CD8-positive, alpha-beta memory T cell (primary cell): ENCODE results near the gene TBC1D17. TPM values are rescaled to one million over a fixed set of nuclear protein-coding genes. Genes with fewer than 3 reads are reported as not detected.
A peak's percentile ranks its signal among the peaks of the same experiment; 100 is the strongest.

Experiments used
- CTCF ChIA-PET: fragments of 350-600 bp; sonication (Branson Sonifier 250); formaldehyde crosslinking; loops from one replicate; lab custom pipeline; 2021; ENCODE audit warnings: antibody characterized with exemption; lab: Charles Lee
- POLR2A ChIA-PET: fragments of 350-600 bp; sonication (Branson Sonifier 250); formaldehyde crosslinking; loops from one replicate; lab custom pipeline; 2021; ENCODE audit warnings: antibody characterized with exemption; lab: Charles Lee
- DNase-seq, 5 donors: peaks; one replicate each; pipeline versions ENCODE4 v3.0.0 to v3.0.0-alpha.2; 2020 to 2022; ENCODE audit warnings: mixed read lengths in 1 of 5
- H3K27ac ChIP-seq: one replicate; pipeline ENCODE4 v1.7.0; 2013; ENCODE audit warnings: low read depth, mild to moderate bottlenecking, low read length, moderate library complexity
- H3K27me3 ChIP-seq: 2 replicates; pipeline ENCODE4 v1.7.0; 2013; ENCODE audit warnings: low read length, mild to moderate bottlenecking; ENCODE audit not compliant: insufficient read depth, poor library complexity, severe bottlenecking
- H3K36me3 ChIP-seq: 2 replicates; pipeline ENCODE4 v1.7.0; 2013; ENCODE audit warnings: mild to moderate bottlenecking, low read length, moderate library complexity; ENCODE audit not compliant: insufficient read depth
- H3K4me1 ChIP-seq: 2 replicates; pipeline ENCODE4 v1.7.0; 2013; ENCODE audit warnings: mild to moderate bottlenecking, low read length, moderate library complexity; ENCODE audit not compliant: insufficient read depth
- H3K4me3 ChIP-seq: 2 replicates; pipeline ENCODE4 v1.7.0; 2013; ENCODE audit warnings: mild to moderate bottlenecking, low read length
- H3K9me3 ChIP-seq: 2 replicates; pipeline ENCODE4 v1.7.0; 2013; ENCODE audit warnings: mild to moderate bottlenecking, low read length
- H3K27ac Mint-ChIP-seq, 8 donors: one replicate each; pipeline ENCODE4 v1.8.0; 2020 to 2021; ENCODE audit warnings: mixed read lengths in 8 of 8, mild to moderate bottlenecking in 6 of 8, inconsistent platforms in 3 of 8, moderate library complexity in 3 of 8
- H3K27me3 Mint-ChIP-seq, 2 donors: one replicate each; pipeline ENCODE4 v1.8.0; 2020 to 2021; ENCODE audit warnings: mixed read lengths in 2 of 2, mild to moderate bottlenecking in 1 of 2, moderate library complexity in 1 of 2
- H3K36me3 Mint-ChIP-seq, 3 donors: one replicate each; pipeline ENCODE4 v1.8.0; 2020 to 2021; ENCODE audit warnings: mixed read lengths in 3 of 3, inconsistent platforms in 1 of 3, mild to moderate bottlenecking in 1 of 3
- H3K4me1 Mint-ChIP-seq, 3 donors: one replicate each; pipeline ENCODE4 v1.8.0; 2020 to 2021; ENCODE audit warnings: mixed read lengths in 3 of 3, inconsistent platforms in 1 of 3, mild to moderate bottlenecking in 1 of 3
- H3K4me3 Mint-ChIP-seq, 7 donors: one replicate each; pipeline ENCODE4 v1.8.0; 2020 to 2021; ENCODE audit warnings: mixed read lengths in 7 of 7, mild to moderate bottlenecking in 6 of 7, moderate library complexity in 4 of 7, inconsistent platforms in 2 of 7
- H3K9me3 Mint-ChIP-seq, 5 donors: one replicate each; pipeline ENCODE4 v1.8.0; 2020 to 2022; ENCODE audit warnings: mixed read lengths in 5 of 5, mild to moderate bottlenecking in 3 of 5, moderate library complexity in 2 of 5, inconsistent platforms in 1 of 5
- polyA plus RNA-seq: library from polyadenylated mRNA; unstranded; fragments of 300-500 nt; fragmentation: Illumina TruSeq; gene quantifications from one replicate; pipeline ENCODE4 v1.2.3, GENCODE V29; 2021
- total RNA-seq, 2 experiments: library from RNA; stranded (reverse); gene quantifications; one replicate each; pipeline ENCODE4 v1.2.3, GENCODE V29; 2021

Gene TBC1D17
- total and polyA plus RNA-seq, 3 experiments from 2014 or later, result 16.8 to 33.5 (median 31.7) TPM

DNA sequence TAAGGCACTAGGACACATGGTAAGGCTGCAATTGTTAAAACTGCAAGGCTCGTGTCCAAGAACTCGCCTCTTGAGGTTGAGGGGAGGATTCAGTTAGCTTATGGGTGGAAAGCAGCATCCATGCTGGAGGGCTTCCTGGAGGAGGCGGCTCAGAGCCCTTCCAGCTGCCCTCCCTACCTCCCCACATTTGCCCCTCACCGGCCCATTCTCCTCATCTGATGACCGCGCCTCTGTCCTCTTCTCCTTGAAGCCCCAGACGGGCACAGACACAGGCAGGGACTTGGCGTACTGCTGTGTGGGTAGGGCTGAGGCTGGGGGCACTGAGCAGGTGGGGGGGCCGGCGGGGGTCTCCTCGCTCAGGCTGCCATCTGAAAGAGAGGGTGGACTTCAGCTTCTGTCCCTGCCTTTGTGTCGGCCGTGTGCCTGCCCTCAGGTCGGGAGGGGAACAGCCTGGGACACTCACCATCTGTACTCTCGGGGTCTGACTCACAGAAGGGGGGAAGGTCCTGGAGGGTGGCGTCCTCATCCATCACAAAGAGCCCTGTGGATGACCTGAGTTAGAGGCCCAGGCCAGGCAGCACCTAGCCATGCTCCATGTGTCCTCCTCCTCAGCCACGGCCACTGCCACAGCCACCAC lies 6.0 kb upstream of the TBC1D17 start:
- Mint-ChIP-seq H3K9me3 (peaks cover 0 to 3% (median 0%) of the 10 kb centered on the region in 5 donors), H3K36me3 (peaks cover 0 to 15% (median 0%) of the 10 kb centered on the region in 3 donors), H3K4me3 (peak overlapping the region in 4 of 7 donors; percentile 20 to 55 (median 36)), H3K27me3 (peaks cover 0 to 4% of the 10 kb centered on the region in 2 donors), H3K27ac (peak overlapping the region in 5 of 8 donors; percentile 29 to 93 (median 68)), H3K4me1 (peaks cover 24 to 33% (median 27%) of the 10 kb centered on the region in 3 donors)
- peak in 1 of 5 donors; percentile 45 for DNase-seq
- Histone ChIP-seq H3K4me3 (no peak overlapping the region), H3K27me3 (no peaks in the 10 kb centered on the region), H3K36me3 (no peaks in the 10 kb centered on the region), H3K27ac (no peak overlapping the region), H3K9me3 (no peaks in the 10 kb centered on the region), H3K4me1 (peaks cover 41% of the 10 kb centered on the region)
- ChIA-PET POLR2A (interaction anchor here (0.6 kb wide), 1 partner anchor 192 kb away, joined by 3 read pairs; no protein-coding TSS in a partner anchor), CTCF (no interaction called here)

DNA sequence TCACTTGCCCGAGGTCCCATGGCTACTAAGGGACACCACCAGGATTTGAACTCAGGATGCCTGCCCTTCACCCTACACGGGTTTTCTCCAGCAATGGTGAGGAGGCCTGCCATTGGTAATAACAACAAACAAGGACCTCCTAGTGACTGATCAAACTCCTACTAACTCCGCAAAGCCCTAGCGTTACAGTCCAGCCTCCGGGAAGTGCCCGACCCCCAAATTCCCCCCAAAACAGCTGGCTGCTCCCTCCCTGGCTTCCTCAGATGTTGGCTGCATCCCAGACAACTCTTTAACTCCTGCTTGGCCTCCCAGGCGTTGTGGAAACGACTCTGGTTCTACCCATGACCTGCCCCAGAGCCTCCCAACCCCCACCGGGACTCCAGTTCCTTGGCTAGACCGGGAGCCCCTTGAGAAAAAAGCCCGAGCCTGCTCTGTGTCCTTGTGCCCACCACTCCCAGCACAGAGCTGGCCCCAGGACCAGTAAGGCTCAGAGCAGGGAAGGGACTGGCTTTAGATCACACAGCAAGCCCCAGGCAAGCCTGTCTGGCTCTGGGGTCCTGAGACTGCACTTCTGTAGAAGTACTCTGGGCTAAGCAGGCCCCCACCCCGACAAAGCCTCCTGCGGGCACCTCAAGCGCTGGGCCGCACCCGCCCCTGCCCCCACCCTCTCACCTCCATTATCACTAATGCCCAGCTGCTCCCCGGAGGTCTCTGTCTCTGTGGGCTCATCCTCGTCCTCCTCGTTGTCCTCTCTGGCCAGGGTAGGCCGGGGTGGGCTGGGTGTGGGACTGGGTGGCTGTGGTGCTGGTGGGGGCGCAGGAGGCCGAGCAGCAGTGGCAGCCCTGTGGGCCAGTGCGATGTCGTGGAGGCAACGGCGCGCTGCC lies 5.0 kb upstream of the TBC1D17 start:
- H3K4me3 ChIP-seq, result no peak overlapping the region
- Mint-ChIP-seq H3K27me3 (peaks cover 0 to 3% of the 10 kb centered on the region in 2 donors), H3K4me1 (peaks cover 18 to 27% (median 24%) of the 10 kb centered on the region in 3 donors), H3K4me3 (peak overlapping the region in 5 of 7 donors; percentile 20 to 69 (median 39)), H3K36me3 (peaks cover 0 to 8% (median 0%) of the 10 kb centered on the region in 3 donors), H3K9me3 (peaks cover 0 to 3% (median 0%) of the 10 kb centered on the region in 5 donors), H3K27ac (peak overlapping the region in 3 of 8 donors; percentile 10 to 73 (median 72))
- peaks cover 36% of the 10 kb centered on the region for H3K4me1 ChIP-seq
- POLR2A ChIA-PET, result no interaction called here
- H3K36me3 ChIP-seq, result no peaks in the 10 kb centered on the region
- H3K27me3 ChIP-seq, result no peaks in the 10 kb centered on the region
- DNase-seq, result no peak
- CTCF ChIA-PET, result no interaction called here
- H3K27ac ChIP-seq, result no peak overlapping the region
- no peaks in the 10 kb centered on the region for H3K9me3 ChIP-seq

DNA sequence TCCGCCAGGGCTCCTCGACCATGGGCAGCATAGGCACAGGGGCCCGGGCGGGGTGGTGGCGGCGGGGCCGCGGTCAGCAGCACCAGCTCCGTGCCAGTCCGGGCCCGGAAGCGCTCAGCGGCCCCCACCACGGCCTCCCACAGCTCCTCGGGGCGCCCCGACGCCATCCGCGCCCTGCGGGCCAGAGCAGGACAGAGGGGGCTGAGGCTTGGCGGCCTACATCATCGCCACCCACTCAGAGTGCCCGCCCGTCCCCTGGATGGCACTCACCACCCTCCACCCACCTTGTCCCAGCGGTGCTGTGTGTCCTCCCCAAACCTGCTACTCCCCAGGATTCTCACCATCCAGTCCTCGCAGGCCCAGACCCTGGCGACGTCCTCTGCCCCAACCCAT lies 4.4 kb upstream of the TBC1D17 start:
- CTCF ChIA-PET, result no interaction called here
- peaks cover 0 to 8% (median 2%) of the 10 kb centered on the region in 3 donors for H3K36me3 Mint-ChIP-seq
- Histone ChIP-seq H3K27ac (no peak overlapping the region), H3K36me3 (no peaks in the 10 kb centered on the region), H3K9me3 (no peaks in the 10 kb centered on the region), H3K4me3 (no peak overlapping the region), H3K27me3 (no peaks in the 10 kb centered on the region), H3K4me1 (peaks cover 32% of the 10 kb centered on the region)
- no peak overlapping the region for H3K4me3 Mint-ChIP-seq
- peaks cover 0 to 1% of the 10 kb centered on the region in 2 donors for H3K27me3 Mint-ChIP-seq
- H3K27ac Mint-ChIP-seq, result no peak overlapping the region
- H3K4me1 Mint-ChIP-seq, result peaks cover 18 to 31% (median 27%) of the 10 kb centered on the region in 3 donors
- POLR2A ChIA-PET, result no interaction called here
- no peak for DNase-seq
- H3K9me3 Mint-ChIP-seq, result peaks cover 0 to 3% (median 0%) of the 10 kb centered on the region in 5 donors

DNA sequence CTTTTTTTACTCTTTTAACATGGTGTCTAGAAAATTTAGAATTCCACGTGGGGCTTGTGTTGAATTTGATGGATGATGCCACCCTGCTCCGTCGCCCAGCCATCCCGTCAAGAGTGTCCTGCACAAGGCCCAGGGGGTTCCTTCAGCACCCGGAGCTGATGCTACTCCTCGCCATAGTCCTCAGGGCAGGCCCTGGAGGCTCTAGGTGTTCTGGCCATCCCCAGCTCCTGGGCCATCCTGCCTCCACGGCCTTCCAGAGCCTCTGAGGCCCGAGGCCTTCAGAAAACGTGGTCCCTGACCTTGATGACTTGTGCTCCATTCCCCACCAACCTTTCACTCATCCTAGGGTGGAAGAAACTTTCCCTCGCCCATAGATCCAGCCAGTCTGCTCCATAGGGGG lies 3.7 kb upstream of the TBC1D17 start:
- CTCF ChIA-PET, result no interaction called here

DNA sequence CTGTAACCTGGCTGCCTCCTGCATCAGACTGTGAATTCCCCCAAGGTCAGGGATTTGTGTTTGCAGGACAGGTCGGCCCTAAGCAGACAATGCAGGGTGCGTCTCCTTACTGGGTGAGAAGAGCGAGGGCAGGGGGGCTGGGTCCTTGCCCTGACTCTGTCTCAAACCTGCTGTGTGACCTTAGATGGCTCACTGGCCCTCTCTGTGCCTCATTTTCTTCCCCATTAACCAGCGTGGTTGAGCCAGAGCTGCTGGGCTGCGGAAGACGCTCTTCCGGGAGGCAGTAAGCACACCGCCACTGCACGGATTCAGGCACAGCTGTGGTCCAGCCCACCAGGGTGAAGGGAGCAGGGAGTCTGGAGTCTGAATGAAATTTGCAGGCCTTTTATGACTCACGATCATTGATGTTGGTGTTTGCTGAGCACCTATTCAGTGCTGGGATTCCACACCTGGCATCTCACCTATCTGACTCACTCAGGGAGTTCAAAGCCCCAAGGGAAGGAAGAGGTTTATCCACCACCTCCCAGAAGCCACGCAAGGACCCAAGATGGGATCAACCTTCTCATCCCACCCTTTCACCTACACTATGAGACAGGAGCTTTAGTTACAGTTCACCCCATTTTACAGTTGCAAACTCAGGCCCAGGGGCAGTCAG lies 2.9 kb upstream of the TBC1D17 start:
- no peaks in the 10 kb centered on the region for H3K36me3 ChIP-seq
- H3K27me3 Mint-ChIP-seq, result peaks cover 0 to 3% of the 10 kb centered on the region in 2 donors
- no peaks in the 10 kb centered on the region for H3K9me3 ChIP-seq
- H3K9me3 Mint-ChIP-seq, result no peaks in the 10 kb centered on the region
- peaks cover 0 to 18% (median 4%) of the 10 kb centered on the region in 3 donors for H3K36me3 Mint-ChIP-seq
- POLR2A ChIA-PET, result interaction anchor here (0.5 kb wide), 1 partner anchor 27 kb away, joined by 4 read pairs; no protein-coding TSS in a partner anchor
- peak overlapping the region in 5 of 8 donors; percentile 40 to 84 (median 61) for H3K27ac Mint-ChIP-seq
- H3K4me1 Mint-ChIP-seq, result peaks cover 25 to 45% (median 38%) of the 10 kb centered on the region in 3 donors
- DNase-seq, result no peak
- no peaks in the 10 kb centered on the region for H3K27me3 ChIP-seq
- peak overlapping the region in 3 of 7 donors; percentile 20 to 78 (median 54) for H3K4me3 Mint-ChIP-seq
- H3K4me1 ChIP-seq, result peaks cover 30% of the 10 kb centered on the region
- H3K4me3 ChIP-seq, result no peak overlapping the region
- CTCF ChIA-PET, result no interaction called here
- no peak overlapping the region for H3K27ac ChIP-seq

More for the DNA sequence above, 3.7 kb upstream of the TBC1D17 start:
- Mint-ChIP-seq H3K27me3 (peaks cover 0 to 3% of the 10 kb centered on the region in 2 donors), H3K4me1 (peaks cover 21 to 38% (median 34%) of the 10 kb centered on the region in 3 donors), H3K4me3 (peak overlapping the region in 1 of 7 donors; percentile 18), H3K9me3 (no peaks in the 10 kb centered on the region), H3K27ac (peak overlapping the region in 1 of 8 donors; percentile 39), H3K36me3 (peaks cover 0 to 10% (median 2%) of the 10 kb centered on the region in 3 donors)
- no peak overlapping the region for H3K4me3 ChIP-seq
- POLR2A ChIA-PET, result interaction anchor here (0.5 kb wide), 1 partner anchor 63 kb away, joined by 3 read pairs; no protein-coding TSS in a partner anchor
- no peaks in the 10 kb centered on the region for H3K27me3 ChIP-seq
- H3K36me3 ChIP-seq, result no peaks in the 10 kb centered on the region
- H3K9me3 ChIP-seq, result no peaks in the 10 kb centered on the region
- peaks cover 32% of the 10 kb centered on the region for H3K4me1 ChIP-seq
- H3K27ac ChIP-seq, result no peak overlapping the region
- no peak for DNase-seq

DNA sequence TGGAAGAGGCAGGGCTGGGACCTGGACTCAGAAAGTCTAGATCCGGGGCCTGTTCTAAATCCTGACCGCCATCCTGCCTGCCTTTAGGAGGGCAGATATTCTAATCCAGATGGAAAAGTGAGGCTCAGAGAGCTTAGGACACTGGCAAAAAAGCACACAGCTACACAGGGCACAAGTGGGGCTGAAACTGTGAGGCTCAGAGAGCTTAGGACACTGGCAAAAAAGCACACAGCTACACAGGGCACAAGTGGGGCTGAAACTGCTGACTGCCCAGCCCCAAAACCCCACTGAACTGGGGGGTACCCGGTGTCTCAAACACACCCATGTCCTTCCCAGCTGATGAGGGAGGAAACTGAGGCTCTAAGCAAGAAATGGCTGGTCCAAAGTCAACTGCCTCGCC lies 2.3 kb upstream of the TBC1D17 start:
- Histone ChIP-seq H3K27me3 (no peaks in the 10 kb centered on the region), H3K4me3 (peak overlapping the region; percentile 78), H3K27ac (peak overlapping the region; percentile 98), H3K36me3 (peaks cover 2% of the 10 kb centered on the region), H3K4me1 (peaks cover 27% of the 10 kb centered on the region), H3K9me3 (no peaks in the 10 kb centered on the region)
- H3K4me1 Mint-ChIP-seq, result peaks cover 23 to 42% (median 36%) of the 10 kb centered on the region in 3 donors
- peaks cover 0 to 22% (median 4%) of the 10 kb centered on the region in 3 donors for H3K36me3 Mint-ChIP-seq
- ChIA-PET CTCF (no interaction called here), POLR2A (interaction anchor here (3.0 kb wide), 1 partner anchor 8 kb away, joined by 33 read pairs; the partner anchor contains the start of gene PNKP)
- H3K27ac Mint-ChIP-seq, result peak overlapping the region in 5 of 8 donors; percentile 40 to 81 (median 61)
- peak overlapping the region in 2 of 7 donors; percentile 54 to 78 for H3K4me3 Mint-ChIP-seq
- H3K9me3 Mint-ChIP-seq, result no peaks in the 10 kb centered on the region
- DNase-seq, result no peak
- H3K27me3 Mint-ChIP-seq, result peaks cover 0 to 3% of the 10 kb centered on the region in 2 donors

DNA sequence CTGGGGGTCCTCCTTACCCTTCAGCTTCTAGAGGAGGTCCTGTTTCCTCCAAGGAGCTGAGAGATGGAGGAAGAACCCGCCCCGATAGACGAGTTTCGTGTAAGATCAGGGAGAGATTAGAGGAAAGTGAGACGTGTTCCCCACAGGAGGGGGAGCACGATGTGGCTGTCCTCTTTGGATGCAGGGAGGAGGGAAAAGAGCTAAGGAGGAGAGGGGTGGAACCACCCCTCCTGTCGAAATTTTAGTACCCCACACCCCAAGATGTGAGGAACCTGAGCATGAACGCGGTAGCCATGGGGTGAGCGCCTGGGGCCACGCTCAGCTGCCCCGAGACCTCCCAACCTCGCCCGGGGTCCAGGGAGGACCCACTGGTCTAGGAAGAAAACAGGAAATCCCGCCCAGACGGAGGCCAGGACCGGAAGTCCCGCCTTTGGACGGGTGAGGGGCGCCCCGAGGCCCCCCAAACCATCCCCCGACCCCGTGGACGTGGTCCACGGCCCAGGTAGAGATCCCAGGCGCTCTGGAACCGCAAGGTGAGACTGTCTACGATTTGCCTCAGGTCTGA lies 1.6 kb upstream of the TBC1D17 start:
- H3K27me3 ChIP-seq, result no peaks in the 10 kb centered on the region
- H3K4me1 Mint-ChIP-seq, result peaks cover 22 to 37% (median 32%) of the 10 kb centered on the region in 3 donors
- peaks cover 10% of the 10 kb centered on the region for H3K36me3 ChIP-seq
- CTCF ChIA-PET, result interaction anchor here (1.2 to 1.6 kb wide), 2 partner anchors 15 to 236 kb away, joined by 4 read pairs; partner anchors contain the start of gene RRAS
- POLR2A ChIA-PET, result interaction anchor here (1.0 to 3.0 kb wide), 6 partner anchors 9 to 1256 kb away, joined by 3 to 33 read pairs (median 10); partner anchors contain the start of genes ATF5, FUZ, NUP62 and PNKP
- H3K9me3 ChIP-seq, result no peaks in the 10 kb centered on the region
- peak in 3 of 5 donors; percentile 24 to 74 (median 46) for DNase-seq
- H3K27ac ChIP-seq, result peak overlapping the region; percentile 98
- H3K9me3 Mint-ChIP-seq, result no peaks in the 10 kb centered on the region
- H3K27me3 Mint-ChIP-seq, result peaks cover 0 to 3% of the 10 kb centered on the region in 2 donors
- peak overlapping the region; percentile 78 for H3K4me3 ChIP-seq
- H3K27ac Mint-ChIP-seq, result no peak overlapping the region
- H3K4me1 ChIP-seq, result peaks cover 19% of the 10 kb centered on the region
- H3K36me3 Mint-ChIP-seq, result peaks cover 0 to 29% (median 4%) of the 10 kb centered on the region in 3 donors
- H3K4me3 Mint-ChIP-seq, result no peak overlapping the region
